IMR-90 (cell line): ENCODE measurements around the gene BEGAIN. TPM values are rescaled to one million over a fixed set of nuclear protein-coding genes. Genes with fewer than 3 reads are reported as not detected.

Experiments used
- ATAC-seq: fragments of 200-7000 bp; cut with Tn5 transposase; 2 replicates; pipeline ENCODE4 v1.9.1; 2020; ENCODE audit warnings: low read depth, mild to moderate bottlenecking, moderate library complexity
- BruUV-seq: library from RNA; stranded (reverse); fragments of 400-500 nt; replicated peaks from 2 replicates; lab custom pipeline; 2021; lab: Mats Ljungman, UMichigan
- CTCF ChIA-PET: fragments of 300-600 bp; formaldehyde crosslinking; extraction: SDS; loops from one replicate; lab custom pipeline; 2021; ENCODE audit warnings: antibody characterized with exemption; lab: Yijun Ruan, JAX
- POLR2A ChIA-PET: fragments of 300-600 bp; sonication (Branson Sonifier 250); formaldehyde crosslinking; loops from one replicate; lab custom pipeline; 2022; ENCODE audit warnings: antibody characterized with exemption; ENCODE audit not compliant: unreplicated experiment; lab: Charles Lee
- DNase-seq: peaks from one replicate; pipeline ENCODE4 v3.0.0; 2013
- H2AFZ ChIP-seq: replicated peaks from 2 replicates; pipeline ENCODE3; 2013; ENCODE audit warnings: low read length, mild to moderate bottlenecking; ENCODE audit not compliant: poor library complexity
- H2AK5ac ChIP-seq: 2 replicates; pipeline ENCODE4 v1.6.1; 2013; ENCODE audit warnings: low read depth, low read length, inconsistent platforms
- H2AK9ac ChIP-seq: replicated peaks from 2 replicates; pipeline ENCODE3; 2013; ENCODE audit warnings: mild to moderate bottlenecking, low read depth, low read length, moderate library complexity; ENCODE audit not compliant: poor library complexity
- H2BK120ac ChIP-seq: 2 replicates; pipeline ENCODE4 v1.6.1; 2013; ENCODE audit warnings: low read depth, low read length, inconsistent platforms
- H2BK15ac ChIP-seq: 3 replicates; pipeline ENCODE4 v1.6.1; 2013; ENCODE audit warnings: low read depth, low read length, inconsistent platforms
- H2BK20ac ChIP-seq: 2 replicates; pipeline ENCODE4 v1.6.1; 2013; ENCODE audit warnings: low read depth, mild to moderate bottlenecking, inconsistent platforms, low read length, moderate library complexity
- H2BK5ac ChIP-seq: 2 replicates; pipeline ENCODE4 v1.6.1; 2013; ENCODE audit warnings: mild to moderate bottlenecking, low read depth, low read length, inconsistent platforms; ENCODE audit not compliant: poor library complexity, severe bottlenecking
- H3K14ac ChIP-seq: replicated peaks from 2 replicates; pipeline ENCODE4 v1.6.1; 2013; ENCODE audit warnings: low read depth, low read length, inconsistent platforms
- H3K18ac ChIP-seq: 2 replicates; pipeline ENCODE4 v1.6.1; 2013; ENCODE audit warnings: low read depth, low read length, control low read depth
- H3K23ac ChIP-seq: 2 replicates; pipeline ENCODE4 v1.6.1; 2013; ENCODE audit warnings: low read depth, low read length, inconsistent platforms
- H3K27ac ChIP-seq: 2 replicates; pipeline ENCODE4 v1.5.1; 2013; ENCODE audit warnings: mild to moderate bottlenecking, control low read depth, low read length; ENCODE audit not compliant: insufficient read depth
- H3K27me3 ChIP-seq: 2 replicates; pipeline ENCODE4 v1.6.1; 2013; ENCODE audit warnings: low read length; ENCODE audit not compliant: control insufficient read depth, insufficient read depth
- H3K36me3 ChIP-seq: 2 replicates; pipeline ENCODE4 v1.6.1; 2013; ENCODE audit warnings: low read length, mixed read lengths; ENCODE audit not compliant: control insufficient read depth, insufficient read depth
- H3K4ac ChIP-seq: 2 replicates; pipeline ENCODE4 v1.6.1; 2013; ENCODE audit warnings: low read depth, low read length, inconsistent platforms
- H3K4me1 ChIP-seq: 2 replicates; pipeline ENCODE4 v1.6.1; 2013; ENCODE audit warnings: low read length, mixed read lengths; ENCODE audit not compliant: control insufficient read depth, insufficient read depth
- H3K4me2 ChIP-seq: 2 replicates; pipeline ENCODE4 v1.6.1; 2013; ENCODE audit warnings: low read depth, mild to moderate bottlenecking, control low read depth, low read length, moderate library complexity
- H3K4me3 ChIP-seq: 2 replicates; pipeline ENCODE4 v1.5.1; 2013; ENCODE audit warnings: low read depth, mild to moderate bottlenecking, control low read depth, low read length, moderate library complexity; ENCODE audit not compliant: insufficient read depth
- H3K56ac ChIP-seq: 2 replicates; pipeline ENCODE4 v1.6.1; 2013; ENCODE audit warnings: low read length, inconsistent platforms; ENCODE audit not compliant: insufficient read depth; ENCODE audit errors: extremely low read depth
- H3K79me1 ChIP-seq, 2 experiments: 2 replicates each; pipeline ENCODE4 v1.6.1; 2013; ENCODE audit warnings: low read length in 2 of 2, inconsistent platforms in 1 of 2, low read depth in 1 of 2
- H3K9ac ChIP-seq: 2 replicates; pipeline ENCODE4 v1.6.1; 2013; ENCODE audit warnings: low read depth, low read length, control low read depth
- H3K9me1 ChIP-seq: 2 replicates; pipeline ENCODE4 v1.6.1; 2013; ENCODE audit warnings: low read length, inconsistent platforms; ENCODE audit not compliant: insufficient read depth
- H3K9me3 ChIP-seq: 2 replicates; pipeline ENCODE4 v1.6.1; 2013; ENCODE audit warnings: low read length; ENCODE audit not compliant: control insufficient read depth, insufficient read depth
- H4K20me1 ChIP-seq: 2 replicates; pipeline ENCODE4 v1.6.1; 2013; ENCODE audit warnings: low read length, inconsistent platforms; ENCODE audit not compliant: insufficient read depth
- H4K5ac ChIP-seq: 2 replicates; pipeline ENCODE4 v1.6.1; 2013; ENCODE audit warnings: mild to moderate bottlenecking, low read depth, low read length, control low read depth
- H4K8ac ChIP-seq, 2 experiments: 2 replicates each; pipeline ENCODE4 v1.6.1; 2013; ENCODE audit warnings: low read depth in 2 of 2, low read length in 2 of 2, control low read depth in 1 of 2, inconsistent platforms in 1 of 2
- H4K91ac ChIP-seq: 2 replicates; pipeline ENCODE4 v1.6.1; 2013; ENCODE audit warnings: low read depth, low read length, inconsistent platforms; ENCODE audit not compliant: insufficient read depth
- BHLHE40 ChIP-seq: fragments of 150-350 bp; IDR thresholded peaks from 2 replicates; pipeline ENCODE4 v1.6.1; 2016; ENCODE audit warnings: mild to moderate bottlenecking, low read depth, low read length
- CEBPB ChIP-seq: IDR thresholded peaks from 2 replicates; pipeline ENCODE4 v1.6.1; 2012; ENCODE audit warnings: low read depth, low read length, improper control_type of control experiment
- CHD1 ChIP-seq: IDR thresholded peaks from 2 replicates; pipeline ENCODE4 v1.6.1; 2012; ENCODE audit warnings: low read depth, low read length, improper control_type of control experiment
- ELK1 ChIP-seq: fragments of 150-350 bp; IDR thresholded peaks from 2 replicates; pipeline ENCODE4 v1.6.1; 2016; ENCODE audit warnings: low read depth, mild to moderate bottlenecking, low read length, moderate library complexity, borderline replicate concordance
- FOS ChIP-seq: fragments of 150-350 bp; IDR thresholded peaks from 2 replicates; pipeline ENCODE4 v1.6.1; 2016; ENCODE audit warnings: low read depth, low read length
- MAFK ChIP-seq: IDR thresholded peaks from 2 replicates; pipeline ENCODE4 v1.6.1; 2012; ENCODE audit warnings: low read depth, low read length, improper control_type of control experiment
- MAZ ChIP-seq: IDR thresholded peaks from 2 replicates; pipeline ENCODE4 v1.6.1; 2012; ENCODE audit warnings: low read depth, mild to moderate bottlenecking, low read length, improper control_type of control experiment, moderate library complexity, borderline replicate concordance
- NFE2L2 ChIP-seq: fragments of 150-350 bp; IDR thresholded peaks from 2 replicates; pipeline ENCODE4 v1.6.1; 2016; ENCODE audit warnings: low read depth, mild to moderate bottlenecking, low read length
- POLR2A ChIP-seq: IDR thresholded peaks from 2 replicates; pipeline ENCODE4 v1.6.1; 2012; ENCODE audit warnings: mild to moderate bottlenecking, low read depth, low read length
- RAD21 ChIP-seq: IDR thresholded peaks from 2 replicates; pipeline ENCODE4 v1.6.1; 2012; ENCODE audit warnings: low read length, improper control_type of control experiment
- RCOR1 ChIP-seq: IDR thresholded peaks from 2 replicates; pipeline ENCODE4 v1.6.1; 2012; ENCODE audit warnings: mild to moderate bottlenecking, low read length, improper control_type of control experiment; ENCODE audit not compliant: insufficient replicate concordance
- RFX5 ChIP-seq: IDR thresholded peaks from 2 replicates; pipeline ENCODE4 v1.8.0; 2012; ENCODE audit warnings: low read depth, mild to moderate bottlenecking, low read length, moderate library complexity
- SMC3 ChIP-seq: fragments of 150-350 bp; IDR thresholded peaks from 2 replicates; pipeline ENCODE4 v1.6.1; 2016; ENCODE audit warnings: low read depth, mild to moderate bottlenecking, antibody characterized with exemption, low read length, moderate library complexity
- WGBS, 2 experiments: methylation state at CpG; one replicate each; pipeline versions ENCODE4 v1.1.5 to v1.1.7; 2013; ENCODE audit warnings: missing lambda C conversion rate in 2 of 2; ENCODE audit not compliant: insufficient read length in 1 of 2; ENCODE audit errors: extremely low coverage in 2 of 2; 5-methylcytosine and 5-hydroxymethylcytosine counted together
- dilution Hi-C: fragments of 300-500 bp; cut with HindIII; formaldehyde crosslinking; loops from one replicate; pipeline ENCODE4 v1.14.3; 2018; ENCODE audit warnings: low sequenced_read_pairs; ENCODE audit not compliant: unreplicated experiment
- in situ Hi-C: fragments of 300-500 bp; cut with MboI; formaldehyde crosslinking; loops from 3 replicates; pipeline ENCODE4 v1.14.3; 2019; ENCODE audit warnings: low sequenced_read_pairs, inconsistent platforms, mixed read lengths
- intact Hi-C: fragments of 100-400 bp; cut with micrococcal nuclease; formaldehyde crosslinking; loops from 2 replicates; pipeline ENCODE4 v1.10.0; 2022
- polyA plus RNA-seq, 3 experiments: library from polyadenylated mRNA; depleted of rRNA; stranded (reverse); fragments of >200 nt; gene quantifications; 2 replicates each; pipeline ENCODE4 v1.2.3, GENCODE V29; 2012; ENCODE audit warnings: low replicate concordance in 1 of 3
- total RNA-seq: library from RNA; depleted of rRNA; stranded (reverse); fragments of >200 nt; gene quantifications from 2 replicates; pipeline ENCODE4 v1.2.3, GENCODE V29; 2012
- TF ChIP-seq, protein P1 (sequence below): conservative IDR thresholded peaks from 2 replicates; pipeline ENCODE4 v1.5.1; 2012; ENCODE audit warnings: mild to moderate bottlenecking, low read depth, low read length, improper control_type of control experiment
- TF ChIP-seq, protein P2 (sequence below): fragments of 150-350 bp; IDR thresholded peaks from 2 replicates; pipeline ENCODE4 v1.6.1; 2017; ENCODE audit warnings: mild to moderate bottlenecking, antibody characterized with exemption, low read length, low read depth

Gene BEGAIN
- total and polyA plus RNA-seq, 2 of the 4 experiments (the other 2 are of a cell fraction): 0.18 to 0.99 TPM

- Histone ChIP-seq H3K9ac (no peak overlapping the region), H3K27me3 (peaks cover 86% of the 10 kb centered on the region), H3K56ac (no peak overlapping the region), H3K18ac (no peak overlapping the region), H2AFZ (peak overlapping the region; percentile 32), H3K4me3 (no peak overlapping the region), H3K4me2 (no peak overlapping the region), H3K4me1 (peaks cover 3% of the 10 kb centered on the region; the same call in 1 of the 2 replicates), H3K23ac (no peak overlapping the region), H2BK120ac (no peak overlapping the region), H4K5ac (no peak overlapping the region), H2BK5ac (no peak overlapping the region), H3K14ac (no peak overlapping the region), H3K4ac (no peak overlapping the region), H2BK15ac (no peak overlapping the region), H3K9me1 (no peaks in the 10 kb centered on the region), H2BK20ac (no peak overlapping the region), H4K20me1 (no peaks in the 10 kb centered on the region), H3K36me3 (no peaks in the 10 kb centered on the region), H2AK9ac (no peak overlapping the region), H3K9me3 (no peaks in the 10 kb centered on the region), H4K8ac (no peak overlapping the region), H4K91ac (no peak overlapping the region), H3K27ac (no peak overlapping the region), H3K79me1 (no peaks in the 10 kb centered on the region), H2AK5ac (no peak overlapping the region)
- in situ Hi-C loops (no loop called here), intact Hi-C loops (no loop called here), dilution Hi-C loops (no loop called here)
- no TSS peak for BruUV-seq
- ChIA-PET CTCF (no interaction called here), POLR2A (no interaction called here)
- DNase-seq (no peak), ATAC-seq (no peak)
- WGBS, 2 experiments: 0% methylated on average over 6 of the region's 70 CpGs; no CpG with 5 or more reads in 1 of the 2 experiments
- TF ChIP-seq, protein P1, sequence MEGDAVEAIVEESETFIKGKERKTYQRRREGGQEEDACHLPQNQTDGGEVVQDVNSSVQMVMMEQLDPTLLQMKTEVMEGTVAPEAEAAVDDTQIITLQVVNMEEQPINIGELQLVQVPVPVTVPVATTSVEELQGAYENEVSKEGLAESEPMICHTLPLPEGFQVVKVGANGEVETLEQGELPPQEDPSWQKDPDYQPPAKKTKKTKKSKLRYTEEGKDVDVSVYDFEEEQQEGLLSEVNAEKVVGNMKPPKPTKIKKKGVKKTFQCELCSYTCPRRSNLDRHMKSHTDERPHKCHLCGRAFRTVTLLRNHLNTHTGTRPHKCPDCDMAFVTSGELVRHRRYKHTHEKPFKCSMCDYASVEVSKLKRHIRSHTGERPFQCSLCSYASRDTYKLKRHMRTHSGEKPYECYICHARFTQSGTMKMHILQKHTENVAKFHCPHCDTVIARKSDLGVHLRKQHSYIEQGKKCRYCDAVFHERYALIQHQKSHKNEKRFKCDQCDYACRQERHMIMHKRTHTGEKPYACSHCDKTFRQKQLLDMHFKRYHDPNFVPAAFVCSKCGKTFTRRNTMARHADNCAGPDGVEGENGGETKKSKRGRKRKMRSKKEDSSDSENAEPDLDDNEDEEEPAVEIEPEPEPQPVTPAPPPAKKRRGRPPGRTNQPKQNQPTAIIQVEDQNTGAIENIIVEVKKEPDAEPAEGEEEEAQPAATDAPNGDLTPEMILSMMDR: no peak
- no peak for TF ChIP-seq CEBPB
- TF ChIP-seq ELK1: no peak
- no peak for TF ChIP-seq RCOR1
- no peak for TF ChIP-seq MAZ
- TF ChIP-seq POLR2A: no peak
- TF ChIP-seq RFX5: no peak
- TF ChIP-seq MAFK: no peak
- TF ChIP-seq RAD21: no peak
- no peak for TF ChIP-seq NFE2L2
- no peak for TF ChIP-seq CHD1
- TF ChIP-seq BHLHE40: no peak
- TF ChIP-seq, protein P2, sequence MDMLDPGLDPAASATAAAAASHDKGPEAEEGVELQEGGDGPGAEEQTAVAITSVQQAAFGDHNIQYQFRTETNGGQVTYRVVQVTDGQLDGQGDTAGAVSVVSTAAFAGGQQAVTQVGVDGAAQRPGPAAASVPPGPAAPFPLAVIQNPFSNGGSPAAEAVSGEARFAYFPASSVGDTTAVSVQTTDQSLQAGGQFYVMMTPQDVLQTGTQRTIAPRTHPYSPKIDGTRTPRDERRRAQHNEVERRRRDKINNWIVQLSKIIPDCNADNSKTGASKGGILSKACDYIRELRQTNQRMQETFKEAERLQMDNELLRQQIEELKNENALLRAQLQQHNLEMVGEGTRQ: no peak
- TF ChIP-seq FOS: no peak
- no peak for TF ChIP-seq SMC3
Observed at GRCh38 chr14:100567009-100567876, 20.0 kb downstream of the BEGAIN start.
